ENCODE measurements around the gene SLC1A2.

DNA sequence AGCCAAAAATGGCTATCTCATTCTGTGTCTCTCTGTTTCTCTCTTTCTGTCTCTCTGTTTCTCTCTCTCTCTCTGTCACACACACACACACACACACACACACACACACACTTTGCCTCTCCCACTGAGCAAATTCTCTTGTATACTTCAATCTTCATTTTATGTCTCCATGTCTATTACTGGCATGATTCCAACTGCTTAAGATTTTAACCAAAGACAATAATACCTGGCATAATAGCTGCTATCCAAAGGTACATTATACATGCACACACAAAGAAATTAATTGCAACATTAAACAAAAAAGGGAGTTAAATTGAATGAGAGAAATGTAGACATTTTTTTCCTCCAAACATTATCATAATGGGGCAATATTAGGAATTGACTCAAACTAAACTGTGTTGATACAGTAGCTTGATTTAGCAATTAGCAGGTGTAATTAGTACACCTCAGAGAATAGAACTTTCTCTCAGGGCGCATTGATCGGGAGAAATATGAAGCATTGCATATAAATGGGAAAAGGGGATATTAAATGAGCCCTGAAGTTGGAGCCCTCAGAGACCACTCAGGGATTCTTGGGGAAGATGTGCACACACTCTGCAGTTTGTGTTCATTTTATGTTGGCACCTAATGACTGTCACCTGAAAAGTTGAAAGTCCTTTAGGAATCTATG is 17.4 kb upstream of the SLC1A2 start:
- TF ChIP-seq, protein P1, sequence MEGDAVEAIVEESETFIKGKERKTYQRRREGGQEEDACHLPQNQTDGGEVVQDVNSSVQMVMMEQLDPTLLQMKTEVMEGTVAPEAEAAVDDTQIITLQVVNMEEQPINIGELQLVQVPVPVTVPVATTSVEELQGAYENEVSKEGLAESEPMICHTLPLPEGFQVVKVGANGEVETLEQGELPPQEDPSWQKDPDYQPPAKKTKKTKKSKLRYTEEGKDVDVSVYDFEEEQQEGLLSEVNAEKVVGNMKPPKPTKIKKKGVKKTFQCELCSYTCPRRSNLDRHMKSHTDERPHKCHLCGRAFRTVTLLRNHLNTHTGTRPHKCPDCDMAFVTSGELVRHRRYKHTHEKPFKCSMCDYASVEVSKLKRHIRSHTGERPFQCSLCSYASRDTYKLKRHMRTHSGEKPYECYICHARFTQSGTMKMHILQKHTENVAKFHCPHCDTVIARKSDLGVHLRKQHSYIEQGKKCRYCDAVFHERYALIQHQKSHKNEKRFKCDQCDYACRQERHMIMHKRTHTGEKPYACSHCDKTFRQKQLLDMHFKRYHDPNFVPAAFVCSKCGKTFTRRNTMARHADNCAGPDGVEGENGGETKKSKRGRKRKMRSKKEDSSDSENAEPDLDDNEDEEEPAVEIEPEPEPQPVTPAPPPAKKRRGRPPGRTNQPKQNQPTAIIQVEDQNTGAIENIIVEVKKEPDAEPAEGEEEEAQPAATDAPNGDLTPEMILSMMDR (IDR thresholded peaks at IDR 0.05): no peak
- TF ChIP-seq POLR2A (IDR thresholded peaks at IDR 0.05): no peak
